HEK293T (cell line): ENCODE measurements around the gene FHAD1.

Experiments
- CTCF ChIA-PET: fragments of 350-600 bp; formaldehyde crosslinking; extraction: SDS; loops from one replicate; lab custom pipeline; 2021; ENCODE audit warnings: antibody characterized with exemption, inconsistent platforms; lab: Yijun Ruan, JAX
- POLR2A ChIA-PET: fragments of 350-600 bp; formaldehyde crosslinking; extraction: SDS; loops from one replicate; lab custom pipeline; 2020; ENCODE audit warnings: antibody characterized with exemption, inconsistent platforms; lab: Yijun Ruan, JAX
- DNase-seq: peaks from one replicate; pipeline ENCODE4 v3.0.0; 2012; ENCODE audit warnings: mixed read lengths; ENCODE audit errors: extremely low spot score
- ARNT ChIP-seq: fragments of 450-650 bp; IDR thresholded peaks from 2 replicates; pipeline ENCODE4 v1.6.1; 2017; ENCODE audit warnings: mild to moderate bottlenecking
- BHLHE40 ChIP-seq: fragments of 450-650 bp; IDR thresholded peaks from 2 replicates; pipeline ENCODE4 v1.6.1; 2016; ENCODE audit warnings: mild to moderate bottlenecking, moderate library complexity, borderline replicate concordance
- CTBP1 ChIP-seq: fragments of 450-650 bp; IDR thresholded peaks from 2 replicates; pipeline ENCODE4 v1.6.1; 2016; ENCODE audit warnings: borderline replicate concordance
- ELF4 ChIP-seq: fragments of 450-650 bp; IDR thresholded peaks from 2 replicates; pipeline ENCODE4 v1.6.1; 2017; ENCODE audit warnings: antibody characterized with exemption
- FOXA1 ChIP-seq: fragments of 450-650 bp; IDR thresholded peaks from 2 replicates; pipeline ENCODE4 v1.6.1; 2016; ENCODE audit warnings: mild to moderate bottlenecking
- FOXK2 ChIP-seq: fragments of 450-650 bp; IDR thresholded peaks from 2 replicates; pipeline ENCODE4 v1.6.1; 2016; ENCODE audit warnings: mild to moderate bottlenecking
- FOXM1 ChIP-seq: fragments of 450-650 bp; IDR thresholded peaks from 2 replicates; pipeline ENCODE4 v1.6.1; 2017; ENCODE audit warnings: mild to moderate bottlenecking, borderline replicate concordance
- HDGF ChIP-seq: fragments of 450-650 bp; IDR thresholded peaks from 2 replicates; pipeline ENCODE4 v1.6.1; 2017; ENCODE audit warnings: antibody characterized with exemption, borderline replicate concordance
- L3MBTL2 ChIP-seq: fragments of 450-650 bp; conservative IDR thresholded peaks from 2 replicates; pipeline ENCODE4 v1.6.1; 2016; ENCODE audit warnings: mild to moderate bottlenecking
- LEF1 ChIP-seq: fragments of 450-650 bp; IDR thresholded peaks from 2 replicates; pipeline ENCODE4 v1.6.1; 2017; ENCODE audit warnings: mild to moderate bottlenecking, borderline replicate concordance
- NFRKB ChIP-seq: fragments of 450-650 bp; IDR thresholded peaks from 2 replicates; pipeline ENCODE4 v1.6.1; 2016; ENCODE audit warnings: mild to moderate bottlenecking, moderate library complexity
- PKNOX1 ChIP-seq: fragments of 450-650 bp; IDR thresholded peaks from 2 replicates; pipeline ENCODE4 v1.6.1; 2016
- SP1 ChIP-seq: fragments of 450-650 bp; IDR thresholded peaks from 2 replicates; pipeline ENCODE4 v1.6.1; 2017
- SUZ12 ChIP-seq: fragments of 450-650 bp; IDR thresholded peaks from 2 replicates; pipeline ENCODE4 v1.6.1; 2016; ENCODE audit warnings: mild to moderate bottlenecking
- TARDBP ChIP-seq: fragments of 450-650 bp; IDR thresholded peaks from 2 replicates; pipeline ENCODE4 v1.6.1; 2016
- ZNF384 ChIP-seq: fragments of 450-650 bp; IDR thresholded peaks from 2 replicates; pipeline ENCODE4 v1.6.1; 2016

FHAD1 gene

GRCh38 chr1:15418806-15419515, 171.9 kb downstream of the FHAD1 start:
- CTCF ChIA-PET, result interaction anchor here (0.9 kb wide), 1 partner anchor 93 kb away, joined by 3 read pairs; no protein-coding TSS in a partner anchor
- POLR2A ChIA-PET, result no interaction called here
- no peak for DNase-seq
- TF ChIP-seq FOXA1 (no peak), ARNT (no peak), FOXK2 (no peak), LEF1 (no peak), ELF4 (no peak), CTBP1 (no peak), L3MBTL2 (no peak), FOXM1 (no peak), ZNF384 (no peak), SUZ12 (no peak), PKNOX1 (no peak), BHLHE40 (no peak), HDGF (no peak), NFRKB (no peak), TARDBP (no peak), SP1 (no peak)

- ChIA-PET POLR2A (no interaction called here), CTCF (no interaction called here)
- TF ChIP-seq TARDBP (no peak), CTBP1 (no peak), NFRKB (no peak), PKNOX1 (no peak), L3MBTL2 (no peak), FOXK2 (no peak), ZNF384 (no peak), FOXM1 (no peak), SUZ12 (no peak), BHLHE40 (no peak), HDGF (no peak), ELF4 (no peak), ARNT (no peak), FOXA1 (no peak), SP1 (no peak)
- no peak for DNase-seq
Measured at GRCh38 chr1:15420853-15421465, 173.9 kb downstream of the FHAD1 start.

- no peak for TF ChIP-seq ELF4
- TF ChIP-seq CTBP1, result no peak
- TF ChIP-seq FOXA1, result no peak
- TF ChIP-seq NFRKB, result no peak
- TF ChIP-seq ARNT, result no peak
- TF ChIP-seq FOXK2, result no peak
- TF ChIP-seq SP1, result no peak
- TF ChIP-seq TARDBP, result no peak
- ChIA-PET CTCF (no interaction called here), POLR2A (no interaction called here)
- no peak for DNase-seq
Measured at GRCh38 chr1:15422871-15423270, 175.8 kb downstream of the FHAD1 start.

- POLR2A ChIA-PET, result no interaction called here
- no peak for DNase-seq
- CTCF ChIA-PET, result interaction anchor here (0.6 kb wide), 1 partner anchor 25 kb away, joined by 3 read pairs; no protein-coding TSS in a partner anchor
- TF ChIP-seq FOXA1 (no peak), LEF1 (no peak), HDGF (no peak), PKNOX1 (no peak), L3MBTL2 (no peak), CTBP1 (no peak), ARNT (no peak), TARDBP (no peak), SP1 (no peak), NFRKB (no peak), FOXK2 (no peak), BHLHE40 (no peak), ELF4 (no peak)
Measured at GRCh38 chr1:15423355-15424077, 176.5 kb downstream of the FHAD1 start.

- POLR2A ChIA-PET, result no interaction called here
Measured at GRCh38 chr1:15424146-15424667, 177.2 kb downstream of the FHAD1 start.

More at GRCh38 chr1:15424146-15424667, 177.2 kb downstream of the FHAD1 start:
- no peak for DNase-seq
- CTCF ChIA-PET, result no interaction called here
- TF ChIP-seq FOXM1, result no peak
- TF ChIP-seq HDGF, result no peak
- no peak for TF ChIP-seq SUZ12
- TF ChIP-seq PKNOX1, result no peak
- TF ChIP-seq FOXK2, result no peak
- no peak for TF ChIP-seq SP1
- no peak for TF ChIP-seq L3MBTL2
- no peak for TF ChIP-seq ARNT
- no peak for TF ChIP-seq FOXA1
